Urothelium cell line (cell line): ENCODE results near the gene ZNRF1.
A peak's percentile ranks its signal among the peaks of the same experiment; 100 is the strongest.
"Not testable (repeated sequence)": the region's sequence is repeated elsewhere in the genome, so short reads cannot be mapped to it uniquely, and the experiment has no call there.

ENCODE experiments used
- DNase-seq: peaks from one replicate; pipeline ENCODE4 v3.0.0; 2011; ENCODE audit warnings: low spot score, mixed read lengths
- FAIRE-seq: peaks from 2 replicates; lab custom pipeline; 2011; peaks lifted over from hg19 to GRCh38; lab: Jason Lieb, UNC

The ZNRF1 gene

DNA sequence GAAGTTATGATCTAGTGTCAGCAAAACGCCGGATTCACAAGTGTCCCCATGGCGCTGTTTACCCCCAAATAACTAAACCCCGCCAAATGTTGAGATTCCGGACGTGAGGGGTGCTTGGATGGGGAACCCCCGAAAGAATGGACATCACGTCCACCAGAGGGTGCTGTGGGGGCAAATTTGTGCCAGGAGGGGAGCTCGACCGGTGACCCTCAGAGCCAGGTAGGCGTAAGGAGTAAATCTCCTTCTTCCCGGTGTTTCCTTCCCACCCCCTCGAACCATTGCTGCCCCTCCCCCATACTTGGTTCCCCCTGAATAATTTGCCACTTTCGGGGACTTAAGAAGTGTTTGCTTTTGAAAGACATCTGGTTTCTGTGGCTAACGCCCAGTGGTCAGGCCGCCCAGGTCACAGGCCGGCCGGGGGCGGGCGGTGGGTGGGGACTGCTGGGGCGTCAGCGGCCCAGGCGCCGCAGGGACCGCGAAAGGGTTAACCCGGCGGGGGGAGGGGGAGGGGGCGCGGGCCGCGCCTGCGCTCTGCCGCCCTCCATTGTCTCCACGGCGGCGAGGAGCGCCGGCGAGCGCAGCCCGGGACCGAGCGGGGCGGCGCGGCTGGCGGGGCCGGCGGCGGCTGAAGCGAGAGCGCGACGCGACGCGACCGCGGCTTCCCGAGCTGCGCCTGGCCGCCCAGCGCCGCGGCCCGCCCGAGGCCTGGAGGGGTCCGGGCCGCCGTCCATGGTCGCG is at the start of gene ZNRF1:
Gene ZNRF1 (plus strand): TSS at position 544 of the 738 bp plus-strand sequence. CDS start 648 bp downstream, outside the sequence.
- FAIRE-seq (no peak), DNase-seq (peak; percentile 94)

DNA sequence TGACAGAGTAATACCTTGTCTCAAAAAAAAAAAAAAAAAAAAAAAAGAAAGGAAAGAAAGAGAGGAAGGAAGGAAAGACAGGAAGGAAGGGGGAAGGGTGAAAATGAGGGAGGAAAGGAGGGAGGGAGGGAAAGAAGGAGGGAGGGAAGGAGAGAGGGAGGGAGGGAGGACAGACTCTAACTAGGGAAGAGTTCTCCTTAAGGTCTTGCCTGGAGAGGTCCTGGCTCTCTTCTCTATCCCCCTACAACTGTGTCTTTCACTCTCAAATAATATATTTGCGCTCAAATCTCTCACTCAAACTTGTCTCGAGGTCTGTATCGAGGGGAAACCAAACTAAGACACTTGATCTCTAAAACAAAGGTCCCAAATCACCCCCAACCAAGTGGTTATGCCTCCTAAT is 49.5 kb upstream of the ZNRF1 start:
- no peak for FAIRE-seq
- no peak for DNase-seq

DNA sequence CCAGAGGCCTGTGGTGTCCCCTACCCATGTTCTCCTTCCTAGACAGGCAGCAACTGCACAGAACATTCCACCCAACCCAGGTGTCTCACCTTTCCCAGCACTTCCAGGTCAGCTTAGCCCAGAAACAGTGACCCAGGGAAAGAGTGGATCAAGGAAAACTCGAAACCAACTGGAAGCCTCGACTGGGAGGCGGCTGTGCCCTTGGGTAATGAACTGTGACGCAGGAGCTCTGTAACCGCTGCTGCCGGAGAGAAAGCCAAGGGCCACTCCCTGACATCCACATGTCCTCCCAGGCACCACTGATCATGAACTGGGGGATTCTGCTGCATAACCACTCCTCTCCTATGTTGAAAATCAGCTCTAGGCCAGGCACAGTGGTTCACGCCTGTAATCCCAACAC is 48.3 kb upstream of the ZNRF1 start:
- no peak for DNase-seq
- no peak for FAIRE-seq

DNA sequence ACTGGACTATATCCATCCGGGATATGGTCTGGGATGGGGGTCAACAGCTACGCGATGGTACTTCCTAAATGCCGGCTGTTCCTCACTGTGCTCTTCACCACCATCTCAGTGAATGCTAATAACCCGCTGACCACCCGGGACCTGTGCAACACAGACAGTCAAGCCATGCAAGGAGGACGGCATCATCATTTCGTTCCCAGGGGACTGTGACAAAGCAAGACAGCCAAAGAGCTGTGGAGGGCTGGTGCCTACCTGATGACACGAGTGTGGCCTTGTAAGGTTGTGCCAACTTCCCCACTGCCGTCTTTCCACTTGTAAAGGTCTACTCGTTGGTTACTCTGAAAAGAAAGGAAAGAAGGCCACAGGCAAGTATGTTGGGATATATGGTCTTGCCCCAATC is 47.6 kb upstream of the ZNRF1 start:
- DNase-seq (no peak), FAIRE-seq (no peak)

DNA sequence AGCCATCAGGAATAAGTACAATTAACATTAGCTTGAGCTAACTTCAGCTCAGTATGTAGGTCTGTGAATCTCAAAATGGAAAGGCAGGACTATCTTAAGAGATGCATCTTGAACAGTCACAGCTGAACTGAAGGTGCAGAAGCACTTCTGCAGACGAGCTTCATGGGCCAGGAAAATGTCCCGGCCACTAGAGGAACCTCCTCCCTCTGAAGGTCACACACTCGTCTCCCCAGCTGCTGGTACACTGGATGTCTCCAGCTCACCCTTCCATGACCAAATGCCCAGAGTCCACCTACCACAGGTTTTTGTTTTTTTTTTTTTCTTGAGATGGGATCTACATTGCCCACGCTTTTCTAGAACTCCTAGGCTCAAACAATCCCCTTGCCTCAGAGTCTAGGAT is 47.1 kb upstream of the ZNRF1 start:
- DNase-seq (no peak), FAIRE-seq (no peak)

DNA sequence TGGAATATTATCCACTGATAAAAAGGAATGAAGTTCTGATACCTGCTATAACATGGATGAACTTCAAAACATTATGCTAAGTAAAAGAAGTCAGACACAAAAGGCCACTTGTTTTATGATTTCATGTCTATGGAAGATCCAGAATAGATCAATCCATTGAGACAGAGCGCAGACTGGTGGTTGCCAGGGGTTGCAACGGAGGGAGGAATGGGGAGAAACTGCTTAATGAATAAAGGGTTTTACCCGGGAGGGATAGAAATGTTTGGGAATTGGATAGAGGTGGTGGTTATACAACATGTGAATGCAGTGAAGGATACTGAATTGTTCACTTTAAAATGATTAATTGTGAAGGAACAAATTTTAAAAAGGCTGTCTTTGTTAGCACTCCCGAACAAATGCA is 44.1 kb upstream of the ZNRF1 start:
- DNase-seq, result no peak
- no peak for FAIRE-seq

DNA sequence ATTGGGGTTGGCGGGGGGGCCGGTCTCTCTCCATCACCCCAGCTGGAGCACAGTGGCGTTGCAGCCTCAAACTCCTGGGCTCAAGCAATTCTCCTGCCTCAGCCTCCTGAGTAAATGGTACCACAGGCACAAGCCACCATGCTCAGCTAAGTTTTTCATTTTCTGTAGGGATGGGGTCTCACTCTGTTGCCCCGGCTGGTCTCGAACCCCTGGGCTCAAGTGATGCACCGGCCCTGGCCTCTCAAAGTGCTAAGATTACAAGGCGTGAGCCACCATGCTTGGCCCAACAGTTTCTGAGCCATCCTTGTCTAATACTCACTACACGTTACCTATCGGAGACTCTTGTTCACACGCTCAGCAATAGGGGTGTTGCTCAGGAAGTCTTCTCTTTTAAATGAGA is 25.5 kb upstream of the ZNRF1 start:
- DNase-seq (no peak), FAIRE-seq (no peak)

DNA sequence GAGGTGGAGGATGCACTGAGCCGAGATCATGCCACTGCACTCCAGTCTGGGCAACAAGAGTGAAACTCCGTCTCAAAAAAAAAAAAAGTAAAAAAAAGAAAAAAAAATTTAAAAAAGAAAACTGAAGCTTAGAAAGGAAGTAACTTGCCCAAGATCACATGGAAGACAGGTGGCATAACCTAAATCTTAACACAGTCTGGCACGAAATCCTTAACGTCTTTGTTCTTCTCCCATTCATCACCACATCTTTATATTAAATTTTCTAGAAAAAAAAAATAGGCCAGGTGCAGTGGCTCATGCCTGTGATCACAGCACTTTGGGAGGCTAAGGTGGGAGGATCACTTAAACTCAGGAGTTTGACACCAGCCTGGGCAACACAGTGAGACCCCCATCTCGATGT is 23.2 kb upstream of the ZNRF1 start:
- no peak for FAIRE-seq

DNA sequence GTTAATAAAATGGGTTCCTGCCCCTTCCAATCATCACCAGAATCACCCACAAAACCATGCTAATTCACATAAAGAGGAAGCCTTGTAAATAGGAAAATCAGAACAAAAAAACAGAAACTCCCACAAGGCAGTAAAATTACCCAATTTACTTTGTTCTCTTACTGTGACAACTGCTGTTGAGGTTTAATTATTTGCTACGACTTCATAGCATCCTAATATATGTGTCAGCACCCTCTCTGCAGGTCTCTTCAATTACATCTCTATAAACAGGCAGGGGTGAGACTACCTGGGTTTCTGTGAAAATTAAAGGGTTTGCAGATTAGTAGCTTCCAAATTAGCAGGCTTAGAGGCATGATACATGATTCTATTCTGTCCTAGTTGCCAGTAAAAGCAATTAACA is 16.6 kb upstream of the ZNRF1 start:
- no peak for FAIRE-seq
- no peak for DNase-seq

More for the DNA sequence above, 23.2 kb upstream of the ZNRF1 start:
- no peak for DNase-seq

DNA sequence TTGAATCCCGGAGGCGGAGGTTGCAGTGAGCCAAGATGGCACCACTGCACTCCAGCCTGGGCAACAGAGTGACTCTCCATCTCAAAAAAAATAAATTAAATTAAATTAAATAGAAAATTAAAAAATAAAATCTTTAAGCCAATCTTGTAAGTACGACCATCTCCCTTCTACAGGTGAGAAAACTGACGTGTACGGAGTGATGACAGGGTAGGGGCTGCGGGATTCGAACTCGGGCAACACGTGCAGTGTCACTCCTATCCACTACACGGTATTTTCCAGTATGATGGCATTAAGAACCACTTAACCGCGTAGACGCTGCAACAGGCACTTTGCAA is 14.7 kb upstream of the ZNRF1 start:
- no peak for DNase-seq
- no peak for FAIRE-seq

DNA sequence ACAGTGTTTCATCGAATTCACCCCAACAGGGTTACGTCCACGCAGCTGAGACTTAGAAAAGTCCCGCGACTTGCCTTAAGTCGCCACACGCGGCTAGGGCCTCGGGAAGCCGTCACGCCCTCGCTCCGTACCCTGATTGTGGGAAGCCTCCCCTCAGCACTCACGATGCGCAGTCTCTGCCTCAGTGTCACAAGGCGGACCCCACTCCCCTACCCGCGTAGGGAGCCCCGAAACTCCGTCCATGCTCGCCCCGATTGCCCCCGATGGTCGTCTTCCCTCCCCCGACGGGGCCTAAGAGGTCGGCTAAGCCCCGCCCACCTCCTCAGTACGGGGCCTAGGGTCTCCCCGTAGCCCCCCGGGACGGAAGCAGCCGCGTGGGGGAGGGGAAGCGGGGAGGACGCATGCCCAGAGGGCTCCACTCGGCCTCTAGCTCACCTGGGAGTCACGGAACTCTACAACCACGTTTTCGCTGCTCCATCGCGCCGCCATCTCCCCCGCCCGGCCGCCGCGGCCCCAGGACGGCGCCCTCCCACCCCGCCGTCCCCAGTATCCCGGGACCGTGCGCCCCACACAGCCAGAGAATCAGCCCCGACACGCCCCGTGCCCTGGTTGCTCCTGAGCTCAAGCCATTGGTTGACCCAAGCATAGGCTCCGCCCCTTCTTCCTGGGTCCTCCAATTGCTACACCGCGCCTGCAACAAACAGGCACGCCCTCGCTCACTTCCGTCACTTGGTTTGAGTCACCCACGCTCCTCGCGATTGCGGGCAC is 14.1 kb upstream of the ZNRF1 start, which contains the start of gene WDR59:
Gene WDR59 (minus strand): TSS at position 595 of the 768 bp plus-strand sequence. CDS start 106 bp downstream, at position 489.
- DNase-seq (peak; percentile 99), FAIRE-seq (no peak)

DNA sequence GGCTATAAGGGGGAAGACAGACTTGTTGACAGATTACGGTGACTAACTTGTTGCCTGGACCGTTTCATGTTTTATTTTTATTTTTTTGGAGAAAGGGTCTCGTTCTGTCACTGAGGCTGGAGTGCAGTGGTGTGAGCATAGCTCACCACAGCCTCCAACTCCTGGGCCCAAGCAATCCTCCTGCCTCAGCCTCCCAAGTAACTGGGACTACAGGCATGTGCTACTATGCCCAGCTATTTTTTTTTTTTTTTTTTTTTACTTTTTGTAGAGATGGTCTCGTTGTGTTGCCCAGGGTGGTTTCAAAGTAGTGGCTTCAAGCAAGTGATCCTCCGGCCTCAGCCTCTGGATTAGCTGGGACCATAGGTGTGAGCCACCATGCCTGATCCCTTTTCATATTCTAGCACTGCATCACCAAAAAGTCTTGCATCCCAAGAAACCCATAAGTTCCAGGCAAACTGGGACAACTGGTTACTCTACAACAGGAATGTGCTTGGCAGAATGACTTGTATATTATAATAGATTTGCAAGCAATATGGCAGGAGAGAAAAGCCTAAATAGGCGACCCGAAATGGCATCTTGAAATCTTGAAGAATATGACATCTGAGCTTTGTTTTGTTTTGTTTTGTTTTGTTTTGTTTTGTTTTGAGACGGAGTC is 11.7 kb upstream of the ZNRF1 start:
- FAIRE-seq, result no peak
- DNase-seq, result no peak

DNA sequence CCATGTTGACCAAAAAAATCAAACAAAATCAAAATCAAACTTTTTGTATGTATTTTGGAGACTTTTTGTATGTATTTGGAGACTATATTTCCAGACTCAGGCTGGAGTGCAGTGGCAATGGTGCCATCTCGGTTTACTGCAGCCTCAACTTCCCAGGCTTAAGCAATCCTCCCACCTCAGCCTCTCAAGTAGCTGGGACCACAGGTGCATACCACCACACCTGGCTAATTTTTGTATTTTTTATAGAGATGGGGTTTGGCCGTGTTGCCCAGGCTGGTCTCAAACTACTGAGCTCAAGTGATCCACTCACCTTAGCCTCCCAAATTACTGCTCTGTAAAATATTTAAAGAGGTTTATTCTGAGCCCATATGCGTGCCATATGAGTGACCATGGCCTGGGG is 9.0 kb upstream of the ZNRF1 start:
- not testable (repeated sequence) for FAIRE-seq, DNase-seq

DNA sequence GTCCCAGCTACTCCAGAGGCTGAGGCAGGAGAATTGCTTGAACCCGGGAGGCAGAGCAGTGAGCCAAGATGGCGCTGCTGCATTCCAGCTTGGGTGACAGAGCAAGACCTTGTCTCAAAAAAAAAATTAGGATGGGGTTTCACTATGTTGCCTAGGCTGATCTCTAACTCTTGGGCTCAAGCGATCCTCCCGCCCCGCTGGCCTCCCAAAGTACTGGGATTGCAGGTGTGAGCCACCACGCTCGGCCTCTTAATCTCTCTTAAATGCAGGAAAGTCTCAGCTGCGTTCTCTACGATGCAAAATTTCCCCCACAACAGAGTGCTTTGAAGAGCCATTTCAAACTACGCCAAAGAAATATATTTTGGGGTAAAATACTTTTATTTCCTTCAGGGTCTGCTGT is 8.0 kb upstream of the ZNRF1 start:
- no peak for DNase-seq
- no peak for FAIRE-seq

DNA sequence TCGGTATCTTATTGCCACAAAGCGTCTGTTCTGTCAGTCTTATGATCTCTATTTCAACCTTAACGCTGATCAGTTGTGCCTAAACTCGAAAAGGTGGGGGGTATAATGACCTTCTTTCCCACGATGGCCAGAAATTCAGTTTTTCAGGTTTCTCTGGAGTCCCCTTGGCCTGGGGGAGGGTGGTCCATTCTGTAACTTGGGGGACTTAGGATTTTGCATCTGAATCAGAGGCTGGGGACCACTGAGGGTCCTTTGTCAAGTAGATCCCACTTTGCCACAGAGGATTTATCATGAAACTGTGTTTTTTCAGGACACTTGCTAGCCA is 7.6 kb upstream of the ZNRF1 start:
- FAIRE-seq (no peak), DNase-seq (no peak)

DNA sequence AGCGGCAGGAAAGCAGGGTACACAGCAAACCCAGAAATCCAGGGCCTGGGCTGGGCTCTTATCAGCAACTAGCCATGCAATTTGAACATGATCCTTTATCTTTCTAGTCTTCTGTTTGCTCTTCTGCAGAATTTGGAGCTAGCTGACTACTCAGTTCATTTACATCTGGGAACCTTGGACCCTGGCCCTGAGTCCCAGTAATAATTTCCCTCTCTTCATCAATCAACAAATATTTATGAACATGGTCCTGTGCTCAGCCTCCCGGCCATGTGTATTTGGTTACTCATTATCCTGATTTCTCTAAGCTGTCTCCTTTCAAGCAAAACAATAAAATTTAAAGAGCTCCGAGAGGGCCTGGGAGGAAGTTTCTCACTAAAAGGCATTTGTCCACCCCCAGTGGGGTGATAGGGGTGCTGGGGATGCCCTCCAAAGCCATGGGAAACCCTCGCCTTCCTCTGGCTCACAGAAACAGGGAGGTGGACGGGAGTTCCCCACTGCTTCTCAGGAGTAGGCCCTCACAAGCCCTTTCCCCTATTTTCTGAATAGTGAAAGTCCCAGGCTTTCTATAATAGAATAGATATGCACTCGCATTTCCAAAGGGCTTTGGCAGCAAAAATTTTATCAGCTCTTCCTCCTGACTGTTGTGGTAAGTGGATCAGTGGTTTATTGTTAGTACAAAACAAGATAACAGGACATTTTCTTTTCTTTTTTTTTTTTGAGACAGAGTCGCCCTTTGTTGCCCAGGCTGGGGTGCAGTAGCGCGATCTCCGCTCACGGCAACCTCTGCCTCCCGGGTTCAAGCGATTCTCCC is 7.0 kb upstream of the ZNRF1 start:
- DNase-seq (no peak), FAIRE-seq (no peak)

DNA sequence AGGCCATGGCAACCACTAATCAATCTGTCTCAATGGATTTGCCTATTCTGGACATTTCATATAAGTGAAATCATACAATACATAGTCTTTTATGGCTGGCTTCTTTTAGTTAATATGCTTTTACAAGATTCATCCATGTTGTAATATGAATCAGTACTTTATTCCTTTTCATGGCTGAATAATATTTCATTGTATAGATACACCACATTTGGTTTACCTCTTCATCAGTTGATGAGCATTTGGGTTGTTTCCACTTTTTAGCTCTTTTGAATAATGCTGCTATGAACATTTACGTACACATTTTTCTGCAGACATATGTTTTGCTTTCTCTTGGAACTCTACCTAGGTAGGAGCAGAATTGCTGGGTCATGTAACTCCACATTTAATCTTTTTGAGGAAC is 2.8 kb upstream of the ZNRF1 start:
- FAIRE-seq, result no peak
- no peak for DNase-seq

DNA sequence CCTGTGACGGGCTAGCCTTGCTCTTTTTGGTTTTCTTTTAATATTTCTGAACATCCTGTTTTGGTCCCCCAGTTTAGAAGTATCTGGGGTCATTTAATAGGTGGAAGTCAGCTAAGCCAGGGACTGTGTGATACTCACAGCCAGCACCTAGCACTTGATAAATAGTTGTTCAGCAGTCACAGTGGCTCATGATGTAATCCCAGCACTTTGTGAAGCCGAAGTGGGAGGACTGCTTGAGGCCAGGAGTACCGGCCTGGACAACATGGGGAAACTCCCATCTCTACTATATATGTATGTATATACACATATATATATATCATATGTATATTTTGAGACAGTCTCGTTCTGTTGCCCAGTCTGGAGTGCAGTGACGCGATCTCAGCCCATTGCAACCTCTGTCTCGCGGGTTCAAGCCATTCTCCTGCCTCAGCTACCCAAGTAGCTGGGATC is 1.8 kb upstream of the ZNRF1 start:
- no peak for DNase-seq
- no peak for FAIRE-seq

DNA sequence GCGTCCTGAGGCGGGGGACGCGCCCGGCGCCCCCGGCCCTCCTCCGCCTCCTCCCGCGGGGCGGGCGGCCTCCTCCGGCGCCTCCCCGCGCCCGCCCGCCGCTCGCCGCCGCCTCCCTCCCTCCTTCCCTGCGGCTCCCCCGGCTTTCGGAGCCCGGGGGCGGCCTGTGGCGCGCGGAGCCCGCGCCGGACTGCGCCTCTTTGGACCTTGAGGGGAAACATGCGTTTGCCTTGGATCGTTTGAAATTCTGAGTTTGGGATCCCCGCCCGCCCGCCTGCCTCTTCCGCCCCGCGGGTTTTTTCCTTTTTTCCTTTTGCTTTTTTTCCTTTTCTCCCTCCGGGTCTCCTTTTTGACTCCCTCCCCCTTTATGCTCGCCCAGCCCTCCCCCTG is 390 bp downstream of the ZNRF1 start:
- FAIRE-seq (no peak), DNase-seq (no peak)

DNA sequence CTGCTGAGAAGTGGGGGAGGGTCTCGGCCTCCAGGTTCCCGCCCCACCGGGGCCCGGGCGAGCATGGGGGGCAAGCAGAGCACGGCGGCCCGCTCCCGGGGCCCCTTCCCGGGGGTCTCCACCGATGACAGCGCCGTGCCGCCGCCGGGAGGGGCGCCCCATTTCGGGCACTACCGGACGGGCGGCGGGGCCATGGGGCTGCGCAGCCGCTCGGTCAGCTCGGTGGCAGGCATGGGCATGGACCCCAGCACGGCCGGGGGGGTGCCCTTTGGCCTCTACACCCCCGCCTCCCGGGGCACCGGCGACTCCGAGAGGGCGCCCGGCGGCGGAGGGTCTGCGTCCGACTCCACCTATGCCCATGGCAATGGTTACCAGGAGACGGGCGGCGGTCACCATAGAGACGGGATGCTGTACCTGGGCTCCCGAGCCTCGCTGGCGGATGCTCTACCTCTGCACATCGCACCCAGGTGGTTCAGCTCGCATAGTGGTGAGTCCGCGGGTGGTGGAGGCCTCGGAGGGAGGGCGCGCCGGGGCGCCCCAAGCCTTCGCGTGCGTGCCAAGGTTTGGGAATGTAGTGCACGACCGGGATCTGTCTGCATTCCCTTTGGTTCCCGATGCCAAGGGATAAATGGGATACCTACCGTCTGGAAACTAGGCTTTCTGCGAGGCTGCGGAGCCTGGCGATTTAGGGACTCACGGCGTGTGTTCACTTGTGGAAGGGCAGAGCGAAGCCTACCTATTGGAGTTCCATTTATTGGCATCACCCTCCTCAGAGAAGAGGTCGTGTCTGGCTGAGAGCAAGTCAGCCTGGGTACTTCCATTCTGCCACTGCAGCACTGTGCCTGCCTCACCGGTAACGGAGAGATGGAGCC is 1.0 kb downstream of the ZNRF1 start:
- DNase-seq (peak; percentile 48), FAIRE-seq (no peak)
